ENCODE measurements around the gene FIZ1.

The FIZ1 gene

GRCh38 chr19:55599842-55600661 lies 735 bp upstream of the FIZ1 start, which contains the start of gene ZNF524:
ZNF524 (plus strand) TSS chr19:55600288; CDS start chr19:55602113, 1,825 bp downstream.
- in situ Hi-C loops (cut with MboI; ENCODE audit: low sequenced_read_pairs): no loop called here
- Histone ChIP-seq H3K9me3 (no peaks in the 10 kb centered on the region), H3K27me3 (ENCODE audit: low read depth) (no peaks in the 10 kb centered on the region), H3K4me3 (peak within 1 kb of the TSS; percentile 98), H3K36me3 (replicated peaks) (peaks cover 17% of the 10 kb centered on the region), H3K4me1 (peaks cover 17% of the 10 kb centered on the region)
- DNase-seq (ENCODE audit: low spot score in 2 of 2): peak; percentile 85 to 89

DNA sequence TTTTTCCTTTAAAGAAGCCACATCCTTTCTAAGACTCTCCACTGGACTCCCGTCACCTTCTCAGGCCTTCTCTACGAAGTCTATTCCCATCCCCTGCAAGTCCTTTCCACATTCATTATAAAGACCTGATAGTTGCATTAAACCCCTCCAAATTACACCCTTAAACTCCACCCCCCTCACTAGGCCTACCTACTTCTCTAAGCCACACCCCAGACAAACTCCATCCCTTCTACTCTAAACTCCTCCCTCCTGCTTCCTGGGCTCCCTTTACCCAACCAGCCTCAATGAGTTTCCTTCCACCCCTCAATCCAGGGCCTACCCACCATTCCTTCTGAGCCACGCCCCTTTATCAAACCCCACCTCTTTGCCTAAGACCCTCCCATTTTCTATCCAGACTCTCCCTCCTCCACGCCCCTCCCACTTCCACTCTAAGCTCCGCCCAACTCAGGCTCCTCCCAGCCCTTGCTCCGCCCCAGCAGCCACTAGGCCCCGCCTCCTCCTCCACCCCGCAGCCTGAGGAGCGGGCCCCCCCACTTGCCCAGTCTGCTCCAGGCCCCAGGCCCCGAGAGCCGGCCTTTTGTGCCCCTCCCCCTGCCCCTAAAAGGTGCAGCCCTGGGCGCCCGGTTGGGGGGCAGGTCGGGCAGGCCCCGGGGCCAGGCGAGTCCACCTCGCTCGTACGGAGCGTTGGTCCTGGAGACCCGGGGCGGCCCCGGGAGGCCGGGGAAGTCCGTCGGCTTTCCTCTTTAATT lies 424 bp downstream of the FIZ1 start:
- in situ Hi-C loops (cut with MboI; ENCODE audit: low sequenced_read_pairs): no loop called here
- DNase-seq (ENCODE audit: low spot score in 2 of 2): peak; percentile 93 to 97
- Histone ChIP-seq H3K9me3 (no peaks in the 10 kb centered on the region), H3K4me1 (peaks cover 13% of the 10 kb centered on the region), H3K36me3 (replicated peaks) (peaks cover 20% of the 10 kb centered on the region), H3K27me3 (ENCODE audit: low read depth) (no peaks in the 10 kb centered on the region), H3K4me3 (peak overlapping the region; percentile 98)

DNA sequence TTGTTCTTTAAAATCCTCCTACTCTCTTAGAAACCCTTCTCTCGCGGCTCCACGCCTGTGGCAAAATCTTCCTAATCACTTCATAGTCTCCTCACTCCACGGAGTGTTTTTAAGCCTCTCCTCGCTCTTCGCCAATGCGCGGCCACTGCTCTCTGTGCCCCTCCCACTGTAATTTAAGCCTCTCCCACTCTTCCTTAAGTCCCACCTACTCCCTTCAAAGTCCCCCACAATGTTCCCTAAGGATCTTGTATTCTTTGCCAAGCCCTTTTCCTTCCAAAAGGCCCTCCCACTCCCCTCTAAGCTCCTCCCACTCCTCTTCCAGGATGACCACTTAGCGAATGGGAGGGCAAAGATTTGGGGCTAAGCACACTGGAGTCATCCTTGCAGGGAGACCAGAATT lies 1.3 kb downstream of the FIZ1 start:
- Histone ChIP-seq H3K9me3 (no peaks in the 10 kb centered on the region), H3K27me3 (ENCODE audit: low read depth) (no peaks in the 10 kb centered on the region), H3K36me3 (replicated peaks) (peaks cover 23% of the 10 kb centered on the region), H3K4me3 (no peak overlapping the region), H3K4me1 (peaks cover 13% of the 10 kb centered on the region)
- in situ Hi-C loops (cut with MboI; ENCODE audit: low sequenced_read_pairs): no loop called here
- DNase-seq (ENCODE audit: low spot score in 2 of 2): peak in 1 of 2 experiments; percentile 34

GRCh38 chr19:55597501-55597921 lies 1.8 kb downstream of the FIZ1 start:
- no peaks in the 10 kb centered on the region for H3K9me3 ChIP-seq
- no peaks in the 10 kb centered on the region for H3K27me3 ChIP-seq (ENCODE audit: low read depth)
- DNase-seq (ENCODE audit: low spot score in 2 of 2): no peak
- in situ Hi-C loops (cut with MboI; ENCODE audit: low sequenced_read_pairs): no loop called here
- no peak overlapping the region for H3K4me3 ChIP-seq
- peaks cover 13% of the 10 kb centered on the region for H3K4me1 ChIP-seq
- peaks cover 23% of the 10 kb centered on the region for H3K36me3 ChIP-seq (replicated peaks)

GRCh38 chr19:55596304-55596703 lies 3.0 kb downstream of the FIZ1 start:
- Histone ChIP-seq H3K9me3 (no peaks in the 10 kb centered on the region), H3K27me3 (ENCODE audit: low read depth) (no peaks in the 10 kb centered on the region), H3K36me3 (replicated peaks) (peaks cover 23% of the 10 kb centered on the region), H3K4me3 (no peak overlapping the region), H3K4me1 (peaks cover 13% of the 10 kb centered on the region)
- in situ Hi-C loops (cut with MboI; ENCODE audit: low sequenced_read_pairs): no loop called here
- DNase-seq (ENCODE audit: low spot score in 2 of 2): no peak

- H3K4me3 ChIP-seq: no peak overlapping the region
- DNase-seq (ENCODE audit: low spot score in 2 of 2): no peak
- H3K4me1 ChIP-seq: peaks cover 7% of the 10 kb centered on the region
- in situ Hi-C loops (cut with MboI; ENCODE audit: low sequenced_read_pairs): no loop called here
- H3K36me3 ChIP-seq (replicated peaks): peaks cover 23% of the 10 kb centered on the region
- H3K27me3 ChIP-seq (ENCODE audit: low read depth): no peaks in the 10 kb centered on the region
- no peaks in the 10 kb centered on the region for H3K9me3 ChIP-seq
These were observed 4.2 kb downstream of the FIZ1 start for GRCh38 chr19:55594996-55595545.

- no peak for DNase-seq (ENCODE audit: low spot score in 2 of 2)
- H3K4me1 ChIP-seq: peaks cover 2% of the 10 kb centered on the region; the same call in 1 of the 2 replicates
- H3K4me3 ChIP-seq: no peak overlapping the region
- H3K27me3 ChIP-seq (ENCODE audit: low read depth): no peaks in the 10 kb centered on the region
- in situ Hi-C loops (cut with MboI; ENCODE audit: low sequenced_read_pairs): no loop called here
- H3K9me3 ChIP-seq: no peaks in the 10 kb centered on the region
- H3K36me3 ChIP-seq (replicated peaks): peaks cover 23% of the 10 kb centered on the region
These were observed 6.1 kb downstream of the FIZ1 start for GRCh38 chr19:55593096-55593772.

GRCh38 chr19:55592391-55593090 lies 6.8 kb downstream of the FIZ1 start:
- Histone ChIP-seq H3K27me3 (ENCODE audit: low read depth) (no peaks in the 10 kb centered on the region), H3K4me3 (no peak overlapping the region), H3K4me1 (peaks cover 3% of the 10 kb centered on the region), H3K36me3 (replicated peaks) (peaks cover 23% of the 10 kb centered on the region), H3K9me3 (no peaks in the 10 kb centered on the region)
- in situ Hi-C loops (cut with MboI; ENCODE audit: low sequenced_read_pairs): no loop called here
- no peak for DNase-seq (ENCODE audit: low spot score in 2 of 2)

DNA sequence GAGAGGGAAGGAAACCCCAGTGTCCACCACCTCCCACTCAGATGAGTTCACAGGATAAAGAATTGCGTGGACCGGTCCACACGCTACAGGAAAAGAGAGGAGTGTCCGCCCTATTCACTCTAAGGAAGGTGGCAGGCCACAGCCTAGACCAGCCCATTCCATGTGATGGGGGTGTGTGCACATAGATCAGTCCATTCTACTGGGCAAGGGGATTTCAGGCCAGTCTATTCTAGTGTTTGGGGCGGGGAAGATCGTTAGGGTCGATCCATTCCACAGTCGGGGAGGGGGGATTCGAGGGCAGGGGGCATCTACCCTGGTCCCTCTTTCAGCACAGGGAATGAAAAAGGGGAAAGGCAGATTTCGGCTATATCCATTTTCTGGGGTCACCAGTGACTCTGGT lies 7.8 kb downstream of the FIZ1 start:
- peak in 1 of 2 experiments; percentile 37 for DNase-seq (ENCODE audit: low spot score in 2 of 2)
- Histone ChIP-seq H3K27me3 (ENCODE audit: low read depth) (no peaks in the 10 kb centered on the region), H3K9me3 (no peaks in the 10 kb centered on the region), H3K4me3 (no peak overlapping the region), H3K36me3 (replicated peaks) (peaks cover 13% of the 10 kb centered on the region), H3K4me1 (peaks cover 10% of the 10 kb centered on the region)
- in situ Hi-C loops (cut with MboI; ENCODE audit: low sequenced_read_pairs): no loop called here

GRCh38 chr19:55590617-55591016 lies 8.7 kb downstream of the FIZ1 start:
- in situ Hi-C loops (cut with MboI; ENCODE audit: low sequenced_read_pairs): no loop called here
- Histone ChIP-seq H3K4me1 (peaks cover 17% of the 10 kb centered on the region), H3K36me3 (replicated peaks) (peaks cover 11% of the 10 kb centered on the region), H3K4me3 (no peak overlapping the region), H3K27me3 (ENCODE audit: low read depth) (no peaks in the 10 kb centered on the region), H3K9me3 (no peaks in the 10 kb centered on the region)
- peak in 1 of 2 experiments; percentile 63 for DNase-seq (ENCODE audit: low spot score in 2 of 2)

- no peak overlapping the region for H3K4me3 ChIP-seq
- no peaks in the 10 kb centered on the region for H3K27me3 ChIP-seq (ENCODE audit: low read depth)
- 0 out of 2 replicates have a peak, but pooled peaks cover 3% of the 10 kb centered on the region for H3K9me3 ChIP-seq
- no peak for DNase-seq (ENCODE audit: low spot score in 2 of 2)
- peaks cover 21% of the 10 kb centered on the region for H3K4me1 ChIP-seq
- H3K36me3 ChIP-seq (replicated peaks): peaks cover 6% of the 10 kb centered on the region
- in situ Hi-C loops (cut with MboI; ENCODE audit: low sequenced_read_pairs): no loop called here
These were observed 9.2 kb downstream of the FIZ1 start for GRCh38 chr19:55590109-55590508.

DNA sequence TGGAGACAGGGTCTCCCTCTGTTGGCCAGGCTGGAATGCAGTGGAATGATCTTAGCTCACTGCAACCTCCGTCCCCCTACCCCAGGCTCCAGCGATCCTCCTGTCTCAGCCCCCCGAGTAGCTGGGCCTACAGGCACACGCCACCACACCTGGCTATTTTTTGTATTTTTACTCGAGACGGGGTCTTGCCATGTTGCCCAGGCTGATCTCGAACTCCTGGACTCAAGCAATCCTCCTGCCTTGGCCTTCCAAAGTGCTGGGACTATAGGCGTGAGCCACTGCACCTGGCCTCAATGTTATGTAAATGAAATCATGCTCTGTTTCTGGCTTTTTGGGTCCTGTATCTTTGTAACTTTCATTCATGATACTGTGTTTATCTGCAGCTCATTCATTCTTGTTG lies 10.6 kb downstream of the FIZ1 start:
- Histone ChIP-seq H3K4me1 (peaks cover 21% of the 10 kb centered on the region), H3K4me3 (no peak overlapping the region), H3K36me3 (replicated peaks) (peaks cover 3% of the 10 kb centered on the region; the same call in 1 of the 2 replicates), H3K9me3 (0 out of 2 replicates have a peak, but pooled peaks cover 3% of the 10 kb centered on the region), H3K27me3 (ENCODE audit: low read depth) (no peaks in the 10 kb centered on the region)
- in situ Hi-C loops (cut with MboI; ENCODE audit: low sequenced_read_pairs): no loop called here
- DNase-seq (ENCODE audit: low spot score in 2 of 2): no peak
